HFF-Myc (cell line): ENCODE results near the gene NTM.

Source experiments
- DNase-seq: peaks from one replicate; pipeline ENCODE4 v3.0.0-alpha.2; 2011; ENCODE audit warnings: low read depth; ENCODE audit errors: extremely low read depth
- H3K4me3 ChIP-seq: replicated peaks from 2 replicates; pipeline ENCODE4 v1.5.1; 2011; ENCODE audit warnings: low read depth, mild to moderate bottlenecking, control low read depth, low read length
- CTCF ChIP-seq: IDR thresholded peaks from 2 replicates; pipeline ENCODE4 v1.5.1; 2012; ENCODE audit warnings: mild to moderate bottlenecking, low read depth, low read length, control low read depth; ENCODE audit errors: missing control alignments

Gene NTM

GRCh38 chr11:131894615-131895544 lies 524.5 kb downstream of the NTM start:
- no peak for DNase-seq
- no peak for TF ChIP-seq CTCF
- no peak overlapping the region for H3K4me3 ChIP-seq

GRCh38 chr11:131895865-131896264 lies 525.5 kb downstream of the NTM start:
- DNase-seq = no peak
- no peak overlapping the region for H3K4me3 ChIP-seq
- TF ChIP-seq CTCF = no peak

- TF ChIP-seq CTCF = no peak
- no peak overlapping the region for H3K4me3 ChIP-seq
- DNase-seq = no peak
Observed at GRCh38 chr11:131896978-131897615, 526.7 kb downstream of the NTM start.

- DNase-seq = no peak
- H3K4me3 ChIP-seq = no peak overlapping the region
- TF ChIP-seq CTCF = no peak
Observed at GRCh38 chr11:131897956-131898355, 527.5 kb downstream of the NTM start.

GRCh38 chr11:131898949-131899348 lies 528.5 kb downstream of the NTM start:
- H3K4me3 ChIP-seq = no peak overlapping the region
- no peak for DNase-seq
- TF ChIP-seq CTCF = no peak

GRCh38 chr11:131899950-131900580 lies 529.6 kb downstream of the NTM start:
- H3K4me3 ChIP-seq = no peak overlapping the region
- TF ChIP-seq CTCF = no peak
- DNase-seq = no peak
